Measurements from ENCODE around the gene VANGL1. TPM values are rescaled to one million over a fixed set of nuclear protein-coding genes. Genes with fewer than 3 reads are reported as not detected.

VANGL1 gene
- total RNA-seq, 1 experiment from 2014 or later: 13.6 TPM

DNA sequence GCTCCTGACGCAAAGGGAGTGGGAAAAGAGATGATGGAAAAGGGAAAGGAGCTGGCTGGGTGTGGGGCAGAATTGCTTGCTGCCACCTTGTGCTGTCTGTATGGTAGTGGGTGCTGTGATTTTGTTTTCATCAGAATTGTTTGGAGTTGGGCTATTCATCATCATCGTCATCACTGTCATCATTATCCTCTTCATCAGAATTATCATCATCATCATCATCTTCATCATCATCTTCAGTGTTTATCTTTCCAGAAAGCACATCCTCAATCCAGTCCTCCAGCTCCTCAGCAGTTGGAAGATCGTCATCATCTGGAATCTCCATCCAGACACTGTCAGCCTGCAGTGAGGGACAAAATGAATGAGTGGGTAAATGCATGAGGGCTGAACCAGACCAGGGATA lies 59.3 kb downstream of the VANGL1 start:
- no peak for TF ChIP-seq CTCF (conservative IDR thresholded peaks at IDR 0.05)
- no peak overlapping the region for H4K8ac ChIP-seq (replicated peaks; ENCODE audit: insufficient read length, low read depth, low read length)
- H4K5ac ChIP-seq (ENCODE audit: insufficient read length, low read depth, low read length): no peak overlapping the region
- WGBS (ENCODE audit: extremely low coverage, insufficient read length, low lambda C conversion rate): no CpG with 5 or more reads among the region's 3 CpGs
- H2BK120ac ChIP-seq (ENCODE audit: low read depth, low read length, poor library complexity, severe bottlenecking): no peak overlapping the region
- no peaks in the 10 kb centered on the region for H3K27me3 ChIP-seq (ENCODE audit: insufficient read depth, low read length)
- H2BK12ac ChIP-seq (ENCODE audit: insufficient read length, low read depth, low read length): no peak overlapping the region
- no peak overlapping the region for H3K4me2 ChIP-seq (ENCODE audit: insufficient read depth, insufficient read length, low read length)
- Mint-ChIP-seq H3K9me3 (no peaks in the 10 kb centered on the region), H3K36me3 (ENCODE audit: insufficient read depth in 1 of 3, low read depth in 3 of 3) (no peaks in the 10 kb centered on the region), H3K4me1 (no peaks in the 10 kb centered on the region), H3K27ac (no peak overlapping the region; a peak in 1 of 7 replicates), H3K27me3 (ENCODE audit: low read depth) (peaks cover 2% of the 10 kb centered on the region), H3K4me3 (no peak overlapping the region)
- H3K56ac ChIP-seq (ENCODE audit: insufficient read length, low read depth, low read length): no peak overlapping the region
- no peak overlapping the region for H3K9ac ChIP-seq (ENCODE audit: extremely low read depth, insufficient read length, low read length)
- no peak overlapping the region for H3K23ac ChIP-seq (ENCODE audit: insufficient read length, low read depth, low read length)
- H3K14ac ChIP-seq (ENCODE audit: insufficient read depth, low read length): no peak overlapping the region
- H2BK15ac ChIP-seq (ENCODE audit: low read depth, low read length): no peak overlapping the region
- no peak overlapping the region for H2BK5ac ChIP-seq (ENCODE audit: insufficient read length, low read length)
- H4K91ac ChIP-seq (ENCODE audit: insufficient read length, low read depth, low read length): no peak overlapping the region
- no peak overlapping the region for H2BK20ac ChIP-seq (ENCODE audit: low read depth, low read length, poor library complexity, severe bottlenecking)
- no peaks in the 10 kb centered on the region for H3K79me2 ChIP-seq (ENCODE audit: insufficient read depth, low read length)
- H3K18ac ChIP-seq (ENCODE audit: insufficient read length, low read depth, low read length): no peak overlapping the region
- H2AFZ ChIP-seq (ENCODE audit: low read length): no peak overlapping the region
- H3K4ac ChIP-seq (ENCODE audit: low read depth, low read length): no peak overlapping the region
- H3T11ph ChIP-seq (ENCODE audit: low read length): no peak overlapping the region
- no peaks in the 10 kb centered on the region for H3K79me1 ChIP-seq (ENCODE audit: insufficient read depth, low read depth, low read length, poor library complexity, severe bottlenecking)
- no peaks in the 10 kb centered on the region for H4K20me1 ChIP-seq (ENCODE audit: control insufficient read depth, insufficient read depth, insufficient read length)
- H3K27ac ChIP-seq (ENCODE audit: insufficient read length, low read depth, low read length): no peak overlapping the region
- H3K23me2 ChIP-seq (ENCODE audit: insufficient read length, low read depth, low read length, poor library complexity, severe bottlenecking): no peaks in the 10 kb centered on the region
- no peak overlapping the region for H2AK5ac ChIP-seq (ENCODE audit: insufficient read length, low read length)
- no peaks in the 10 kb centered on the region for H3K9me3 ChIP-seq (ENCODE audit: control insufficient read depth, low read depth, low read length)
- no peak for DNase-seq
- H3K4me1 ChIP-seq (ENCODE audit: insufficient read depth, low read length): no peaks in the 10 kb centered on the region

All from H9 (cell line).